ENCODE measurements around the gene RNF213. TPM values are rescaled to one million over a fixed set of nuclear protein-coding genes. Genes with fewer than 3 reads are reported as not detected.
"Not testable (repeated sequence)": the region's sequence is repeated elsewhere in the genome, so short reads cannot be mapped to it uniquely, and the experiment has no call there.

The RNF213 gene
- total and polyA plus RNA-seq, 2 of the 8 experiments (the other 6 are each of a cell fraction or from before 2014, with no cell fraction given): 33.8 to 62.8 TPM

DNA sequence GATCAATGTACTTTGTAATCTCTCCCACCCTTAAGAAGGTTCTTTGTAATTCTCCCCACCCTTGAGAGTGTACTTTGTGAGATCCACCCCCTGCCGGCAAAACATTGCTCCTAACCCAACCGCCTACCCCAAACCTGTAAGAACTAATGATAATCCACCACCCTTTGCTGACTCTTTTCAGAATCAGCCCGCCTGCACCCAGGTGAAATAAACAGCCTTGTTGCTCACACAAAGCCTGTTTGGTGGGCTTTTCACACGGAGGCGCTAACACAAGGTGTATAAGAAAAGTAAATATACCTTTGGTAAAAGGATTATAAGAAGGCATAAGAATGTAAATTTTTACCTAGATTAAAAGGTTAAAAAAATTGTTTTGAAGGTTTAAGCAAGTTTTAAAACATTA is 147.3 kb downstream of the RNF213 start:
- H3K9ac ChIP-seq (replicated peaks in 1 of 4; ENCODE audit: extremely low read depth in 1 of 4, low read depth in 3 of 4, low read length in 3 of 4); CTCF ChIA-PET (ENCODE audit: partially characterized antibody); H4K5ac ChIP-seq (ENCODE audit: insufficient read length, low read depth, low read length); H3K4me1 ChIP-seq (replicated peaks in 1 of 4; ENCODE audit: control insufficient read depth in 3 of 4, insufficient read depth in 4 of 4, low read length in 3 of 4); H2AK5ac ChIP-seq (ENCODE audit: low read depth, low read length); H4K20me1 ChIP-seq (replicated peaks in 1 of 2; ENCODE audit: control insufficient read depth in 1 of 2, insufficient read depth in 2 of 2, low read length in 2 of 2); H3K4me3 ChIP-seq (ENCODE audit: extremely low read depth in 1 of 4, insufficient read depth in 2 of 4, low read depth in 3 of 4, low read length in 4 of 4); H3K56ac ChIP-seq (replicated peaks; ENCODE audit: insufficient read length, low read depth, low read length); H3K36me3 ChIP-seq (ENCODE audit: control insufficient read depth in 2 of 4, insufficient read depth in 4 of 4, low read length in 3 of 4); H2BK120ac ChIP-seq (replicated peaks; ENCODE audit: low read depth, low read length); H3K79me2 ChIP-seq (ENCODE audit: control insufficient read depth in 1 of 2, insufficient read depth in 2 of 2, low read length in 2 of 2); H4K8ac ChIP-seq (ENCODE audit: extremely low read depth, insufficient read depth, low read length); FAIRE-seq; H3K9me3 ChIP-seq (ENCODE audit: insufficient read depth in 2 of 2, low read depth in 1 of 2, low read length in 1 of 2); H3K79me1 ChIP-seq (ENCODE audit: low read depth, low read length); H3K27ac ChIP-seq (ENCODE audit: low read depth, low read length); H3K23ac ChIP-seq (ENCODE audit: insufficient read length); DNase-seq (ENCODE audit: low read depth in 1 of 2, low spot score in 2 of 2); H3K23me2 ChIP-seq (ENCODE audit: low read depth, low read length); POLR2A ChIA-PET (ENCODE audit: partially characterized antibody); H3K4me2 ChIP-seq (ENCODE audit: insufficient read depth in 1 of 2, low read depth in 2 of 2, low read length in 2 of 2); H2AFZ ChIP-seq (ENCODE audit: low read length); H3K4ac ChIP-seq (replicated peaks; ENCODE audit: insufficient read length, low read depth, low read length); H2BK15ac ChIP-seq (ENCODE audit: low read length); H4K91ac ChIP-seq (replicated peaks; ENCODE audit: insufficient read length, low read length); H2BK12ac ChIP-seq (ENCODE audit: low read depth, low read length); H3K14ac ChIP-seq (ENCODE audit: insufficient read length); H3K27me3 ChIP-seq (replicated peaks in 1 of 4; ENCODE audit: control insufficient read depth in 3 of 4, extremely low read depth in 1 of 4, insufficient read depth in 3 of 4, low read length in 3 of 4); H2BK5ac ChIP-seq (ENCODE audit: low read depth, low read length); H3K18ac ChIP-seq (ENCODE audit: extremely low read depth, low read length); H2BK20ac ChIP-seq (ENCODE audit: low read length): not testable (repeated sequence)
- WGBS, 2 experiments (ENCODE audit: extremely low coverage in 1 of 2, insufficient coverage in 1 of 2, insufficient read length in 1 of 2, insufficient replicate concordance in 2 of 2, low coverage in 1 of 2, low lambda C conversion rate in 2 of 2, missing lambda C conversion rate in 1 of 2): 67% methylated on average over 5 of the region's 5 CpGs; no CpG with 5 or more reads in 1 of the 2 experiments

Data from H1 (cell line).